ACC112 (cell line): ENCODE measurements around the gene RHPN2.

ENCODE experiments used
- H2AFZ ChIP-seq: fragments of 200-600 bp; sonication (generic); one replicate; pipeline ENCODE4 v1.6.0; 2017; ENCODE audit warnings: antibody characterized with exemption, low read length; ENCODE audit not compliant: unreplicated experiment
- H3K27ac ChIP-seq: fragments of 200-600 bp; sonication (generic); 2 replicates; pipeline ENCODE4 v1.5.1; 2014; ENCODE audit warnings: low read depth, mild to moderate bottlenecking, antibody characterized with exemption, low read length, moderate library complexity
- H3K27me3 ChIP-seq: fragments of 200-600 bp; sonication (generic); 2 replicates; pipeline ENCODE4 v1.6.1; 2014; ENCODE audit warnings: mild to moderate bottlenecking, antibody characterized with exemption, low read length, moderate library complexity, mixed read lengths; ENCODE audit not compliant: insufficient read depth
- H3K36me3 ChIP-seq: fragments of 200-600 bp; sonication (generic); 2 replicates; pipeline ENCODE4 v1.6.1; 2016; ENCODE audit warnings: mild to moderate bottlenecking, antibody characterized with exemption, low read length, moderate library complexity, mixed read lengths; ENCODE audit not compliant: insufficient read depth
- H3K4me1 ChIP-seq: fragments of 200-600 bp; sonication (generic); one replicate; pipeline ENCODE4 v1.6.1; 2016; ENCODE audit warnings: low read length, mixed read lengths; ENCODE audit not compliant: insufficient read depth, unreplicated experiment, control insufficient read depth
- H3K4me3 ChIP-seq: fragments of 200-600 bp; sonication (generic); 2 replicates; pipeline ENCODE4 v1.5.1; 2014; ENCODE audit warnings: mild to moderate bottlenecking, low read depth, low read length
- H3K79me2 ChIP-seq: fragments of 200-600 bp; sonication (generic); one replicate; pipeline ENCODE4 v1.6.0; 2016; ENCODE audit warnings: low read length; ENCODE audit not compliant: control insufficient read depth, unreplicated experiment, insufficient read depth

RHPN2 gene

GRCh38 chr19:33093420-33094210 is 28.9 kb upstream of the RHPN2 start:
- H3K27me3 ChIP-seq: no peaks in the 10 kb centered on the region
- no peaks in the 10 kb centered on the region for H3K79me2 ChIP-seq
- H3K36me3 ChIP-seq: 0 out of 2 replicates have a peak, but pooled peaks cover 3% of the 10 kb centered on the region
- H2AFZ ChIP-seq: no peak overlapping the region
- no peak overlapping the region for H3K4me3 ChIP-seq
- H3K4me1 ChIP-seq: peaks cover 5% of the 10 kb centered on the region
- no peak overlapping the region for H3K27ac ChIP-seq

- Histone ChIP-seq H3K4me3 (no peak overlapping the region), H3K27ac (no peak overlapping the region), H3K27me3 (no peaks in the 10 kb centered on the region), H2AFZ (no peak overlapping the region), H3K36me3 (0 out of 2 replicates have a peak, but pooled peaks cover 3% of the 10 kb centered on the region), H3K4me1 (no peaks in the 10 kb centered on the region), H3K79me2 (no peaks in the 10 kb centered on the region)
Observed at GRCh38 chr19:33090179-33090578, 25.5 kb upstream of the RHPN2 start.

GRCh38 chr19:33089010-33089409 is 24.3 kb upstream of the RHPN2 start:
- H3K27me3 ChIP-seq: no peaks in the 10 kb centered on the region
- H3K36me3 ChIP-seq: 0 out of 2 replicates have a peak, but pooled peaks cover 3% of the 10 kb centered on the region
- H3K4me3 ChIP-seq: no peak overlapping the region
- H3K79me2 ChIP-seq: no peaks in the 10 kb centered on the region
- no peaks in the 10 kb centered on the region for H3K4me1 ChIP-seq
- no peak overlapping the region for H2AFZ ChIP-seq
- H3K27ac ChIP-seq: no peak overlapping the region

GRCh38 chr19:33086955-33087354 is 22.3 kb upstream of the RHPN2 start:
- Histone ChIP-seq H3K4me1 (peaks cover 4% of the 10 kb centered on the region), H3K36me3 (0 out of 2 replicates have a peak, but pooled peaks cover 3% of the 10 kb centered on the region), H3K27ac (no peak overlapping the region), H2AFZ (no peak overlapping the region), H3K79me2 (peaks cover 5% of the 10 kb centered on the region), H3K4me3 (no peak overlapping the region), H3K27me3 (no peaks in the 10 kb centered on the region)

- no peaks in the 10 kb centered on the region for H3K27me3 ChIP-seq
- H3K27ac ChIP-seq: no peak overlapping the region
- peaks cover 7% of the 10 kb centered on the region for H3K4me1 ChIP-seq
- peaks cover 14% of the 10 kb centered on the region for H3K79me2 ChIP-seq
- H2AFZ ChIP-seq: no peak overlapping the region
- no peak overlapping the region for H3K4me3 ChIP-seq
- H3K36me3 ChIP-seq: 0 out of 2 replicates have a peak, but pooled peaks cover 3% of the 10 kb centered on the region
Observed at GRCh38 chr19:33085570-33086128, 21.0 kb upstream of the RHPN2 start.

- H3K27ac ChIP-seq: peak within 1 kb of the TSS; percentile 9; the same call in 1 of the 2 replicates
- H3K4me1 ChIP-seq: peaks cover 7% of the 10 kb centered on the region
- H3K79me2 ChIP-seq: peaks cover 14% of the 10 kb centered on the region
- no peaks in the 10 kb centered on the region for H3K36me3 ChIP-seq
- peak within 1 kb of the TSS; percentile 99 for H3K4me3 ChIP-seq
- H3K27me3 ChIP-seq: no peaks in the 10 kb centered on the region
- peak within 1 kb of the TSS; percentile 95 for H2AFZ ChIP-seq
Observed at GRCh38 chr19:33080761-33081681, 16.3 kb upstream of the RHPN2 start, which contains the start of gene GPATCH1. TSS of gene GPATCH1 (plus strand) at chr19:33081181. CDS start at chr19:33081194, 13 bp downstream.

- Histone ChIP-seq H3K27ac (no peak overlapping the region), H3K27me3 (no peaks in the 10 kb centered on the region), H2AFZ (no peak overlapping the region), H3K4me1 (no peaks in the 10 kb centered on the region), H3K79me2 (no peaks in the 10 kb centered on the region), H3K4me3 (no peak overlapping the region), H3K36me3 (no peaks in the 10 kb centered on the region)
Observed at GRCh38 chr19:33075519-33075918, 10.8 kb upstream of the RHPN2 start.

GRCh38 chr19:33071887-33072286 is 7.2 kb upstream of the RHPN2 start:
- Histone ChIP-seq H3K27me3 (no peaks in the 10 kb centered on the region), H3K4me1 (no peaks in the 10 kb centered on the region), H3K4me3 (no peak overlapping the region), H2AFZ (no peak overlapping the region), H3K27ac (no peak overlapping the region), H3K36me3 (no peaks in the 10 kb centered on the region), H3K79me2 (no peaks in the 10 kb centered on the region)

- H3K36me3 ChIP-seq: no peaks in the 10 kb centered on the region
- peaks cover 5% of the 10 kb centered on the region; the same call in 1 of the 2 replicates for H3K27me3 ChIP-seq
- no peaks in the 10 kb centered on the region for H3K4me1 ChIP-seq
- no peaks in the 10 kb centered on the region for H3K79me2 ChIP-seq
- H3K4me3 ChIP-seq: no peak overlapping the region
- H3K27ac ChIP-seq: no peak overlapping the region
- H2AFZ ChIP-seq: no peak overlapping the region
Observed at GRCh38 chr19:33067121-33067520, 2.4 kb upstream of the RHPN2 start.

- H3K4me1 ChIP-seq: no peaks in the 10 kb centered on the region
- no peak overlapping the region for H2AFZ ChIP-seq
- no peak overlapping the region for H3K27ac ChIP-seq
- peaks cover 5% of the 10 kb centered on the region; the same call in 1 of the 2 replicates for H3K27me3 ChIP-seq
- H3K36me3 ChIP-seq: no peaks in the 10 kb centered on the region
- no peaks in the 10 kb centered on the region for H3K79me2 ChIP-seq
- no peak overlapping the region for H3K4me3 ChIP-seq
Observed at GRCh38 chr19:33066543-33066942, 1.9 kb upstream of the RHPN2 start.
